ENCODE data around the gene LDB2.

GRCh38 chr4:16684097-16684496 is 214.3 kb downstream of the LDB2 start:
- TF ChIP-seq EZH2 (IDR thresholded peaks at IDR 0.05; ENCODE audit: low read depth, unreplicated experiment), result no peak
- TF ChIP-seq CTCF (conservative IDR thresholded peaks at IDR 0.05; ENCODE audit: low read depth in 2 of 2), result no peak
- TF ChIP-seq NANOG (IDR thresholded peaks at IDR 0.05; ENCODE audit: borderline replicate concordance), result no peak
- TF ChIP-seq POLR2AphosphoS5 (IDR thresholded peaks at IDR 0.05; ENCODE audit: low read depth), result no peak
- no peak for TF ChIP-seq REST (IDR thresholded peaks at IDR 0.05; ENCODE audit: unreplicated experiment)
- no peak for TF ChIP-seq EZH2phosphoT487 (IDR thresholded peaks at IDR 0.05; ENCODE audit: unreplicated experiment)
- no peak for TF ChIP-seq JUNB (IDR thresholded peaks at IDR 0.05; ENCODE audit: unreplicated experiment)
- TF ChIP-seq ETS1 (IDR thresholded peaks at IDR 0.05), result no peak
- no peak for TF ChIP-seq ZNF114 (CRISPR knock-in tag; IDR thresholded peaks at IDR 0.05)
- no peak for TF ChIP-seq CREB1 (CRISPR knock-in tag; IDR thresholded peaks at IDR 0.05; ENCODE audit: low read depth)
